HepG2 (cell line): ENCODE data around the gene ACACA. TPM values are rescaled to one million over a fixed set of nuclear protein-coding genes. Genes with fewer than 3 reads are reported as not detected.

Experiments
- ATAC-seq: fragments of 200-7000 bp; cut with Tn5 transposase; 3 replicates; pipeline ENCODE4 v1.9.1; 2020; ENCODE audit warnings: mild to moderate bottlenecking, moderate library complexity
- BruUV-seq: library from RNA; stranded (reverse); fragments of 400-500 nt; replicated peaks from 2 replicates; lab custom pipeline; 2021; lab: Mats Ljungman, UMichigan
- CTCF ChIA-PET: fragments of 300-600 bp; formaldehyde crosslinking; extraction: SDS; loops from one replicate; lab custom pipeline; 2021; ENCODE audit warnings: low total read pairs, inconsistent platforms, low intra/inter-chr PET ratio; lab: Yijun Ruan, JAX
- POLR2A ChIA-PET: fragments of 350-600 bp; sonication (Branson Sonifier 250); formaldehyde crosslinking; loops from one replicate; lab custom pipeline; 2020; ENCODE audit warnings: antibody characterized with exemption, inconsistent platforms; lab: Yijun Ruan, JAX
- DNase-seq: peaks from one replicate; pipeline ENCODE4 v3.0.0-alpha.2; 2015; ENCODE audit warnings: low spot score
- FAIRE-seq: peaks from 3 replicates; lab custom pipeline; 2011; peaks lifted over from hg19 to GRCh38; lab: Jason Lieb, UNC
- H2AFZ ChIP-seq: one replicate; pipeline ENCODE4 v1.6.1; 2011; ENCODE audit warnings: low read length, inconsistent platforms
- H3K27ac ChIP-seq: fragments of 300-600 bp; 3 replicates; pipeline ENCODE4 v1.8.0; 2011; ENCODE audit warnings: mixed run types, mild to moderate bottlenecking, mixed read lengths, low read length, inconsistent platforms; ENCODE audit not compliant: insufficient read depth; ENCODE audit errors: extremely low read length
- H3K27me3 ChIP-seq, 2 experiments: fragments of 200-600 bp in 1 of 2; 2 replicates in 1 of 2; 3 replicates in 1 of 2; pipeline versions ENCODE4 v1.6.0 to v1.8.0; 2011; ENCODE audit warnings: low read length in 2 of 2, mild to moderate bottlenecking in 2 of 2, moderate library complexity in 2 of 2, inconsistent platforms in 1 of 2; ENCODE audit not compliant: insufficient read depth in 2 of 2, control insufficient read depth in 1 of 2
- H3K36me3 ChIP-seq, 2 experiments: fragments of 200-600 bp in 1 of 2; replicated peaks in 1 of 2; 2 replicates in 1 of 2; 3 replicates in 1 of 2; pipeline versions ENCODE4 v1.5.1 to v1.8.0; 2011; ENCODE audit warnings: low read length in 2 of 2, inconsistent platforms in 1 of 2; ENCODE audit not compliant: insufficient read depth in 2 of 2, control insufficient read depth in 1 of 2
- H3K4me1 ChIP-seq: 2 replicates; pipeline ENCODE4 v1.5.1; 2012; ENCODE audit warnings: low read length, inconsistent platforms; ENCODE audit not compliant: insufficient read depth
- H3K4me2 ChIP-seq: 2 replicates; pipeline ENCODE4 v1.6.0; 2011; ENCODE audit warnings: low read depth, low read length, inconsistent platforms
- H3K4me3 ChIP-seq, 3 experiments: fragments of 200-600 bp in 1 of 3; sonication (generic), shearing (Covaris generic) in 1 of 3; replicated peaks in 1 of 3; 2 replicates each; pipeline ENCODE4 v1.5.1; 2011 to 2016; ENCODE audit warnings: low read length in 3 of 3, inconsistent platforms in 2 of 3, low read depth in 2 of 3, mild to moderate bottlenecking in 2 of 3, control low read depth in 1 of 3, mixed read lengths in 1 of 3; ENCODE audit not compliant: insufficient read depth in 1 of 3
- H3K79me2 ChIP-seq: one replicate; pipeline ENCODE4 v1.6.1; 2011; ENCODE audit warnings: low read length, inconsistent platforms; ENCODE audit not compliant: insufficient read depth
- H3K9ac ChIP-seq: 2 replicates; pipeline ENCODE4 v1.6.0; 2011; ENCODE audit warnings: mild to moderate bottlenecking, low read depth, low read length, inconsistent platforms; ENCODE audit not compliant: insufficient read depth
- H3K9me3 ChIP-seq: 2 replicates; pipeline ENCODE4 v1.5.1; 2012; ENCODE audit warnings: mild to moderate bottlenecking, low read length
- H4K20me1 ChIP-seq: 2 replicates; pipeline ENCODE4 v1.6.0; 2011; ENCODE audit warnings: inconsistent platforms, mild to moderate bottlenecking, low read length, moderate library complexity; ENCODE audit not compliant: insufficient read depth
- CHD2 ChIP-seq: IDR thresholded peaks from 2 replicates; pipeline ENCODE4 v1.6.1; 2011; ENCODE audit warnings: low read depth, low read length, improper control_type of control experiment
- ELK4 ChIP-seq: sonication (generic); formaldehyde crosslinking; IDR thresholded peaks from 2 replicates; pipeline ENCODE4 v1.9.0; 2021; ENCODE audit warnings: missing genetic modification reagents, borderline replicate concordance
- FOXC1 ChIP-seq: sonication (generic); formaldehyde crosslinking; IDR thresholded peaks from 2 replicates; pipeline ENCODE4 v1.8.0; 2022; ENCODE audit warnings: mild to moderate bottlenecking, missing genetic modification reagents, borderline replicate concordance
- FOXJ3 ChIP-seq: sonication (generic); formaldehyde crosslinking; IDR thresholded peaks from 2 replicates; pipeline ENCODE4 v1.4.0; 2020; ENCODE audit warnings: missing genetic modification reagents, mild to moderate bottlenecking, borderline replicate concordance
- FOXK2 ChIP-seq: fragments of 450-650 bp; IDR thresholded peaks from 2 replicates; pipeline ENCODE4 v1.6.1; 2016
- FOXP4 ChIP-seq: sonication (generic); formaldehyde crosslinking; IDR thresholded peaks from 2 replicates; pipeline ENCODE4 v1.4.0; 2020; ENCODE audit warnings: missing genetic modification reagents
- NR2F1 ChIP-seq, 2 experiments: fragments of 450-650 bp in 1 of 2; formaldehyde crosslinking in 1 of 2; IDR thresholded peaks; 2 replicates each; pipeline versions ENCODE4 v1.5.0 to v1.6.1; 2016 to 2020; ENCODE audit warnings: mild to moderate bottlenecking in 1 of 2, missing compliant biosample characterization in 1 of 2, missing genetic modification reagents in 1 of 2, moderate library complexity in 1 of 2
- RXRB ChIP-seq: IDR thresholded peaks from 2 replicates; pipeline ENCODE4 v1.6.1; 2016; ENCODE audit warnings: borderline replicate concordance, missing genetic modification reagents, missing compliant biosample characterization
- SMYD3 ChIP-seq: sonication (generic); formaldehyde crosslinking; IDR thresholded peaks from 2 replicates; pipeline ENCODE4 v1.8.1; 2023; ENCODE audit warnings: mild to moderate bottlenecking, missing genetic modification reagents
- SP1 ChIP-seq, 2 experiments: fragments of 450-650 bp in 1 of 2; sonication (generic) in 1 of 2; formaldehyde crosslinking in 1 of 2; IDR thresholded peaks; 2 replicates each; pipeline versions ENCODE4 v1.4.0 to v1.6.1; 2016 to 2020; ENCODE audit warnings: missing genetic modification reagents in 1 of 2
- TBP ChIP-seq: sonication (generic); formaldehyde crosslinking; IDR thresholded peaks from 2 replicates; pipeline ENCODE4 v1.5.0; 2020; ENCODE audit warnings: missing genetic modification reagents
- ZNF549 ChIP-seq: sonication (generic); formaldehyde crosslinking; IDR thresholded peaks from 2 replicates; pipeline ENCODE4 v1.5.0; 2020; ENCODE audit warnings: missing genetic modification reagents
- ZNF557 ChIP-seq: sonication (generic); formaldehyde crosslinking; IDR thresholded peaks from 2 replicates; pipeline ENCODE4 v1.4.0; 2020; ENCODE audit warnings: missing genetic modification reagents
- ZSCAN9 ChIP-seq: IDR thresholded peaks from 2 replicates; pipeline ENCODE4 v1.6.1; 2016; ENCODE audit warnings: borderline replicate concordance
- ZUFSP ChIP-seq: sonication (generic); formaldehyde crosslinking; IDR thresholded peaks from 2 replicates; pipeline ENCODE4 v1.9.0; 2021; ENCODE audit warnings: missing genetic modification reagents, mild to moderate bottlenecking, borderline replicate concordance
- WGBS: methylation state at CpG from one replicate; pipeline ENCODE4 v1.1.6; 2017; ENCODE audit warnings: low lambda C conversion rate; 5-methylcytosine and 5-hydroxymethylcytosine counted together
- in situ Hi-C: cut with HindIII; loops from 2 replicates; pipeline ENCODE4 v1.10.0; 2017; ENCODE audit warnings: low pct_unique_long_range_greater_than_20kb; ENCODE audit not compliant: extremely low pct_ligation_motif_present
- intact Hi-C: fragments of 100-400 bp; cut with micrococcal nuclease; formaldehyde crosslinking; loops from one replicate; pipeline ENCODE4 v1.10.0; 2022; ENCODE audit not compliant: unreplicated experiment
- polyA plus RNA-seq, 8 experiments: library from polyadenylated mRNA; depleted of rRNA in 3 of 8; stranded (reverse) in 7 of 8; unstranded in 1 of 8; fragments of >200 nt; fragmentation: Illumina TruSeq in 4 of 8; extraction: Trizol in 4 of 8; gene quantifications; 2 replicates each; pipeline versions ENCODE4 v1.2.1 to v1.2.3, GENCODE V29; 2011 to 2016; ENCODE audit warnings: low read depth in 4 of 8, missing spikeins in 1 of 8, mixed read lengths in 1 of 8; ENCODE audit not compliant: insufficient read depth in 1 of 8
- total RNA-seq, 5 experiments: library from RNA; depleted of rRNA; stranded (reverse); fragments of >200 nt; fragmentation: Illumina TruSeq; extraction: Trizol; gene quantifications; 2 replicates each; pipeline ENCODE4 v1.2.3, GENCODE V29; 2016; ENCODE audit warnings: low read depth in 1 of 5
- TF ChIP-seq, protein P1 (sequence below): sonication (generic); formaldehyde crosslinking; IDR thresholded peaks from 2 replicates; pipeline ENCODE4 v1.4.0; 2020; ENCODE audit warnings: missing genetic modification reagents
- TF ChIP-seq, protein P2 (sequence below): IDR thresholded peaks from 2 replicates; pipeline ENCODE4 v1.6.1; 2016

ACACA gene
- total and polyA plus RNA-seq, 2 of the 13 experiments (the other 11 are each of a cell fraction or from before 2014, with no cell fraction given), result 39.2 to 47.2 TPM

- H3K36me3 ChIP-seq, result peaks cover 16 to 75% of the 10 kb centered on the region in 2 experiments
- TF ChIP-seq, protein P1, sequence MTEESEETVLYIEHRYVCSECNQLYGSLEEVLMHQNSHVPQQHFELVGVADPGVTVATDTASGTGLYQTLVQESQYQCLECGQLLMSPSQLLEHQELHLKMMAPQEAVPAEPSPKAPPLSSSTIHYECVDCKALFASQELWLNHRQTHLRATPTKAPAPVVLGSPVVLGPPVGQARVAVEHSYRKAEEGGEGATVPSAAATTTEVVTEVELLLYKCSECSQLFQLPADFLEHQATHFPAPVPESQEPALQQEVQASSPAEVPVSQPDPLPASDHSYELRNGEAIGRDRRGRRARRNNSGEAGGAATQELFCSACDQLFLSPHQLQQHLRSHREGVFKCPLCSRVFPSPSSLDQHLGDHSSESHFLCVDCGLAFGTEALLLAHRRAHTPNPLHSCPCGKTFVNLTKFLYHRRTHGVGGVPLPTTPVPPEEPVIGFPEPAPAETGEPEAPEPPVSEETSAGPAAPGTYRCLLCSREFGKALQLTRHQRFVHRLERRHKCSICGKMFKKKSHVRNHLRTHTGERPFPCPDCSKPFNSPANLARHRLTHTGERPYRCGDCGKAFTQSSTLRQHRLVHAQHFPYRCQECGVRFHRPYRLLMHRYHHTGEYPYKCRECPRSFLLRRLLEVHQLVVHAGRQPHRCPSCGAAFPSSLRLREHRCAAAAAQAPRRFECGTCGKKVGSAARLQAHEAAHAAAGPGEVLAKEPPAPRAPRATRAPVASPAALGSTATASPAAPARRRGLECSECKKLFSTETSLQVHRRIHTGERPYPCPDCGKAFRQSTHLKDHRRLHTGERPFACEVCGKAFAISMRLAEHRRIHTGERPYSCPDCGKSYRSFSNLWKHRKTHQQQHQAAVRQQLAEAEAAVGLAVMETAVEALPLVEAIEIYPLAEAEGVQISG, result no peak
- TF ChIP-seq ELK4 (CRISPR knock-in tag) (no peak), FOXJ3 (no peak), NR2F1 (CRISPR knock-in tag; IDR thresholded peaks at IDR 0.05) (no peak), SMYD3 (CRISPR knock-in tag) (no peak), ZNF557 (no peak), RXRB (no peak), SP1 (IDR thresholded peaks at IDR 0.05) (no peak), SP1 (CRISPR knock-in tag; IDR thresholded peaks at IDR 0.05) (no peak), FOXP4 (CRISPR knock-in tag) (no peak), ZNF549 (CRISPR knock-in tag) (no peak), ZUFSP (CRISPR knock-in tag) (no peak), FOXK2 (no peak), ZSCAN9 (no peak), CHD2 (no peak), FOXC1 (no peak), TBP (CRISPR knock-in tag) (no peak)
- TF ChIP-seq, protein P2, sequence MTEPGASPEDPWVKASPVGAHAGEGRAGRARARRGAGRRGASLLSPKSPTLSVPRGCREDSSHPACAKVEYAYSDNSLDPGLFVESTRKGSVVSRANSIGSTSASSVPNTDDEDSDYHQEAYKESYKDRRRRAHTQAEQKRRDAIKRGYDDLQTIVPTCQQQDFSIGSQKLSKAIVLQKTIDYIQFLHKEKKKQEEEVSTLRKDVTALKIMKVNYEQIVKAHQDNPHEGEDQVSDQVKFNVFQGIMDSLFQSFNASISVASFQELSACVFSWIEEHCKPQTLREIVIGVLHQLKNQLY (CRISPR knock-in tag), result no peak
Measured at GRCh38 chr17:37218849-37219248, 187.8 kb downstream of the ACACA start.

More at GRCh38 chr17:37218849-37219248, 187.8 kb downstream of the ACACA start:
- Histone ChIP-seq H3K4me2 (no peak overlapping the region), H3K4me3 (no peak overlapping the region), H4K20me1 (no peaks in the 10 kb centered on the region; the same call in 1 of the 2 replicates), H3K9ac (no peak overlapping the region), H3K79me2 (no peaks in the 10 kb centered on the region), H3K9me3 (no peaks in the 10 kb centered on the region), H2AFZ (no peak overlapping the region), H3K27ac (no peak overlapping the region), H3K4me1 (no peaks in the 10 kb centered on the region), H3K27me3 (no peaks in the 10 kb centered on the region)
- CTCF ChIA-PET, result no interaction called here
- no TSS peak for BruUV-seq
- ATAC-seq (no peak), FAIRE-seq (no peak), DNase-seq (no peak)
- POLR2A ChIA-PET, result no interaction called here
- in situ Hi-C loops (no loop called here), intact Hi-C loops (no loop called here)
- WGBS, result 98% methylated on average over 2 of the region's 2 CpGs
